K562 (cell line): ENCODE data around the gene PLIN5. TPM values are rescaled to one million over a fixed set of nuclear protein-coding genes. Genes with fewer than 3 reads are reported as not detected.

ENCODE experiments used
- ATF1 ChIP-seq, 2 experiments: fragments of 450-650 bp in 1 of 2; IDR thresholded peaks; 2 replicates each; pipeline ENCODE4 v1.6.1; 2016; ENCODE audit warnings: missing compliant biosample characterization in 1 of 2, missing genetic modification characterization in 1 of 2
- BCOR ChIP-seq: fragments of 450-650 bp; IDR thresholded peaks from 2 replicates; pipeline ENCODE4 v1.6.1; 2016
- GATA2 ChIP-seq: sonication (generic); formaldehyde crosslinking; IDR thresholded peaks from 2 replicates; pipeline ENCODE4 v1.4.0; 2020; ENCODE audit warnings: mild to moderate bottlenecking, missing genetic modification reagents
- HINFP ChIP-seq: fragments of 450-650 bp; conservative IDR thresholded peaks from 2 replicates; pipeline ENCODE4 v1.6.1; 2016; ENCODE audit warnings: missing genetic modification characterization, low read depth, mild to moderate bottlenecking, control low read depth, missing compliant biosample characterization
- ILK ChIP-seq: fragments of 450-650 bp; IDR thresholded peaks from 2 replicates; pipeline ENCODE4 v1.6.1; 2016; ENCODE audit warnings: missing genetic modification characterization, low read depth, mild to moderate bottlenecking, missing compliant biosample characterization, moderate library complexity, borderline replicate concordance
- JUND ChIP-seq, 2 experiments: IDR thresholded peaks; 2 replicates in 1 of 2; 3 replicates in 1 of 2; pipeline ENCODE4 v1.6.1; 2011; ENCODE audit warnings: borderline replicate concordance in 2 of 2, low read depth in 2 of 2, low read length in 2 of 2, improper control_type of control experiment in 1 of 2, missing biosample characterization in 1 of 2, missing genetic modification characterization in 1 of 2, missing genetic modification reagents in 1 of 2
- NRF1 ChIP-seq, 2 experiments: fragments of 450-650 bp; IDR thresholded peaks in 1 of 2; conservative IDR thresholded peaks in 1 of 2; 2 replicates each; pipeline ENCODE4 v1.6.1; 2014; ENCODE audit warnings: mild to moderate bottlenecking in 2 of 2
- PHF20 ChIP-seq: fragments of 450-650 bp; IDR thresholded peaks from 2 replicates; pipeline ENCODE4 v1.6.1; 2018; ENCODE audit not compliant: partially characterized antibody
- PML ChIP-seq: IDR thresholded peaks from 2 replicates; pipeline ENCODE4 v1.6.1; 2012; ENCODE audit warnings: low read length, inconsistent platforms
- SAP30 ChIP-seq: fragments of 200-600 bp; sonication (generic); IDR thresholded peaks from 2 replicates; pipeline ENCODE4 v1.6.1; 2012; ENCODE audit warnings: borderline replicate concordance, low read depth, mild to moderate bottlenecking, moderate library complexity, low read length, control low read depth, inconsistent platforms; ENCODE audit not compliant: insufficient read depth, poor library complexity, severe bottlenecking
- SIN3B ChIP-seq: fragments of 450-650 bp; IDR thresholded peaks from 2 replicates; pipeline ENCODE4 v1.6.1; 2017; ENCODE audit warnings: low read depth, mild to moderate bottlenecking, moderate library complexity
- SMARCE1 ChIP-seq: fragments of 450-650 bp; IDR thresholded peaks from 2 replicates; pipeline ENCODE4 v1.7.1; 2016; ENCODE audit warnings: mild to moderate bottlenecking
- UBTF ChIP-seq, 2 experiments: IDR thresholded peaks; 2 replicates each; pipeline ENCODE4 v1.6.1; 2012; ENCODE audit warnings: improper control_type of control experiment in 2 of 2, low read depth in 2 of 2, low read length in 2 of 2, borderline replicate concordance in 1 of 2
- USF2 ChIP-seq: sonication (generic); formaldehyde crosslinking; IDR thresholded peaks from 2 replicates; pipeline ENCODE4 v1.5.0; 2020; ENCODE audit warnings: missing genetic modification reagents
- VEZF1 ChIP-seq: fragments of 200-800 bp; sonication (Bioruptor generic); IDR thresholded peaks from 2 replicates; pipeline ENCODE4 v1.6.1; 2017; ENCODE audit warnings: missing genetic modification characterization, missing compliant biosample characterization
- ZNF668 ChIP-seq: fragments of 250-450 bp; sonication (Bioruptor Pico); IDR thresholded peaks from 2 replicates; pipeline ENCODE4 v1.8.0; 2022; ENCODE audit warnings: mild to moderate bottlenecking, inconsistent platforms
- ZNF699 ChIP-seq: fragments of 250-450 bp; sonication (Bioruptor Pico); IDR thresholded peaks from 2 replicates; pipeline ENCODE4 v1.8.0; 2021; ENCODE audit warnings: mild to moderate bottlenecking, moderate library complexity; ENCODE audit not compliant: insufficient replicate concordance
- ZNF717 ChIP-seq: fragments of 250-450 bp; sonication (Bioruptor Pico); IDR thresholded peaks from 2 replicates; pipeline ENCODE4 v1.5.0; 2021
- ZNF79 ChIP-seq: fragments of 250-450 bp; sonication (Bioruptor Pico); IDR thresholded peaks from 2 replicates; pipeline ENCODE4 v1.4.0; 2020; ENCODE audit warnings: low read depth, mild to moderate bottlenecking, moderate library complexity
- ZNF830 ChIP-seq: fragments of 250-450 bp; sonication (Bioruptor Pico); IDR thresholded peaks from 2 replicates; pipeline ENCODE4 v1.5.0; 2021; ENCODE audit warnings: mild to moderate bottlenecking
- ZSCAN32 ChIP-seq: fragments of 450-650 bp; formaldehyde crosslinking; IDR thresholded peaks from 2 replicates; pipeline ENCODE4 v1.4.0; 2020; ENCODE audit warnings: mild to moderate bottlenecking, moderate library complexity
- polyA plus RNA-seq, 8 experiments: library from polyadenylated mRNA; depleted of rRNA in 4 of 8; stranded (reverse) in 5 of 8; unstranded in 3 of 8; fragments of >200 nt; fragmentation: Nextera tagmentation in 2 of 8; fragmentation: Illumina TruSeq in 1 of 8; extraction: Ambion mirVana in 2 of 8; extraction: Trizol in 1 of 8; gene quantifications; 2 replicates each; pipeline versions ENCODE4 v1.2.1 to v1.2.3, GENCODE V29; 2011 to 2014; ENCODE audit warnings: inconsistent platforms in 1 of 8, missing spikeins in 1 of 8
- total RNA-seq, 7 experiments: library from RNA; depleted of rRNA in 6 of 7; stranded (reverse); fragments of >200 nt in 6 of 7; fragmentation: Illumina TruSeq in 2 of 7; extraction: Trizol in 2 of 7; gene quantifications; 2 replicates each; pipeline versions ENCODE4 v1.2.1 to v1.2.3, GENCODE V29; 2011 to 2021; ENCODE audit warnings: low replicate concordance in 1 of 7

The PLIN5 gene
- total and polyA plus RNA-seq, 9 of the 15 experiments (the other 6 are each of a cell fraction or from before 2014, with no cell fraction given), result 0.04 to 1.3 (median 0.50) TPM

DNA sequence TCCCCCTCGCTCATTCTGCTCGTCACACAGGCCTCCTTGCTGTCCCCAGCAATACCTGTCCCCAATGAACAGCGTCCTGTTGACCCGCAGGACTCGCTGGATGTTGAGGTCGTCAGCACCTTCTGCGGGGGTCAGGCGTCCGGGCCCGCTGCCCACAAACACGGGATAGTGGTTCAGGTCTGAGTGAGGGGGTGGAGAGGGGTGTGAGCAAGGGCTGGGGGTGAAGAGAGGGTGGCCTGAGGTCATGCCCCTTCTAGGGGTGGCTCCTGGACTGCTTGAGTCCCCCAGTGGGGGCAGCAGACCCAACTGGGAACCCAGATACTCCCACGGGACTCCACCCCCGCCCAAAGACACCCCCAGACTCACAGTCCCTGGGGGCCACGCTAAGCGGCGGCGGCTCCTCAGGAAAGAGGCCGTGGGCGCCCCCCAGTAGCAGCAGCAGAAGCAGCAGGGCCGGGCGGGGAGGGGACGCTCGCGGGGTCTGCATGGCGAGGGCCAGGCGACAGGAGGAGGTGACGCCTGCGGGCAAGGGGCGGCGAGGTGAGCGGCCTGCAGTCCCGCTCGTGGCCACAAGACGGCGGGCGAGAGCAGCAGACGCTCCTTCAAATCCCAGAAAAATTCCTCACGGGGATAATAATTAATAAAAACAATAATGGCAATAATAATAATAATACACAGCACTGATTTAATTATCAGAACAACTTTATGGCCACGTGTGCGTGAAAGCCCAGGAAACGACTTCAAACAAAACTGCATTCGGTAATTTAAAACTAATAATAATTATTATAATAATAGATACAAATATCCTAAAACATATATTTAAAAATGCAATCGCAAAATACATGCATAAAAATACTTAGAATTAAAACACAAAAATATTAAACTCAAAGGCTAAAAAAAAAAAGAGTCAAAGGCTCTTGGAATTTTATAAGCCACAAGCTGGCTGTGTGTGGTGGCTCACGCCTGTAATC lies 23.2 kb upstream of the PLIN5 start (continued):
- TF ChIP-seq UBTF (IDR thresholded peaks at IDR 0.05; ENCODE audit: borderline replicate concordance in 1 of 2, low read depth in 2 of 2, low read length in 2 of 2), result no peak
- no peak for TF ChIP-seq NRF1 (conservative IDR thresholded peaks at IDR 0.05 in 1 of 2, IDR thresholded peaks at IDR 0.05 in 1 of 2)
- TF ChIP-seq SIN3B, result no peak
- TF ChIP-seq ZNF699 (CRISPR knock-in tag), result no peak
- no peak for TF ChIP-seq USF2
- TF ChIP-seq PHF20, result no peak
- no peak for TF ChIP-seq SAP30
- no peak for TF ChIP-seq SMARCE1
- TF ChIP-seq HINFP (tag), result no peak
- no peak for TF ChIP-seq GATA2 (CRISPR knock-in tag)
- TF ChIP-seq VEZF1 (CRISPR knock-in tag), result no peak; the same call in 1 of the 2 replicates
- no peak for TF ChIP-seq ATF1 (CRISPR knock-in tag; IDR thresholded peaks at IDR 0.05)
- TF ChIP-seq ATF1 (tag; IDR thresholded peaks at IDR 0.05), result no peak
- no peak for TF ChIP-seq PML
- TF ChIP-seq ILK (tag), result no peak
- TF ChIP-seq ZSCAN32 (CRISPR knock-in tag), result no peak
- TF ChIP-seq ZNF79 (CRISPR knock-in tag), result no peak
- TF ChIP-seq JUND (IDR thresholded peaks at IDR 0.05; ENCODE audit: borderline replicate concordance, low read depth, low read length), result 0 out of 2 replicates have a peak, but pooled peaks have one; percentile 7
- TF ChIP-seq JUND (tag; IDR thresholded peaks at IDR 0.05; ENCODE audit: borderline replicate concordance, low read depth, low read length), result no peak
- TF ChIP-seq ZNF830, result no peak
- TF ChIP-seq BCOR, result peak; percentile 20
- TF ChIP-seq ZNF717 (CRISPR knock-in tag), result no peak
- no peak for TF ChIP-seq ZNF668
